Vagina (tissue), 2 donors: ENCODE data around the gene TLE3.

ENCODE experiments used
- POLR2A ChIP-seq, 2 donors: fragments of 450-650 bp; IDR thresholded peaks; one replicate each; pipeline ENCODE4 v1.6.1; 2017; ENCODE audit warnings: antibody characterized with exemption in 2 of 2, mild to moderate bottlenecking in 2 of 2, moderate library complexity in 2 of 2
- TF ChIP-seq, protein P1 (sequence below), 3 experiments: fragments of 450-650 bp in 2 of 3; fragments of 200-600 bp in 1 of 3; sonication (generic) in 1 of 3; IDR thresholded peaks; one replicate each; pipeline ENCODE4 v1.5.1; 2017 to 2019; ENCODE audit warnings: antibody characterized with exemption in 3 of 3, mild to moderate bottlenecking in 2 of 3, moderate library complexity in 2 of 3

DNA sequence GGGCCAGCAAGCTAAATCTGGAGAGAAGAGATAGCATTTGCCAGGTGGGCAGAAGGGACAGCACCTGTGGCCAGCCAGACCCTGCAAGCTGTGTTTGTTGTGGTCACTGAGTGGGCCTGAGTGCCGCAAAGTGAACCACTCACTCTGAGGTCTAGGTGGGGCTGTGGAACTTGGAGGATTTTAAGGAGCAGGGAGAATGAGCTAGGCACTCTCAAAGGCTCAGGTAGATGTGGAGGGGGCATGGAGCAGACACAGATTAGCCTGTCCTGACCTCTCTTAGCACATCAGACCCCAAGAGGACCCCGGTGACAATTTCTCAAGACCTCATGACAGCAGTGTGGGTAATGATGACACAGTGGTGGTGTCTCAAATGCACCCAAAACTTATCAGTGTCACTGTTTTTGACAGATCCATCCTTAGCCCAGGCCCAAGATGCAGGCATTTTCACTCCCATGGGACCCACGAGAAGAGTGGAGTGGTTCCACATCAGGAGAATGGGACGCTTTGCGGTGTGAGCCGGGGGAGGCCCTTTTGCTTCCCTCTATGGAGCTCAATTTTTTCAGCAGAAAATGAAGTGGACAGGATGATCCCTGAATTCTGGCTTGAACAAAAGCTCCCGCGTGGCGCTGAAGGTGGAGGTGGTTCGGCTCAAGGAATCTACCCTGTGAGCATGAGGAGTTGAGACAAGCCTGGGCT is 43.8 kb upstream of the TLE3 start:
- TF ChIP-seq, protein P1, sequence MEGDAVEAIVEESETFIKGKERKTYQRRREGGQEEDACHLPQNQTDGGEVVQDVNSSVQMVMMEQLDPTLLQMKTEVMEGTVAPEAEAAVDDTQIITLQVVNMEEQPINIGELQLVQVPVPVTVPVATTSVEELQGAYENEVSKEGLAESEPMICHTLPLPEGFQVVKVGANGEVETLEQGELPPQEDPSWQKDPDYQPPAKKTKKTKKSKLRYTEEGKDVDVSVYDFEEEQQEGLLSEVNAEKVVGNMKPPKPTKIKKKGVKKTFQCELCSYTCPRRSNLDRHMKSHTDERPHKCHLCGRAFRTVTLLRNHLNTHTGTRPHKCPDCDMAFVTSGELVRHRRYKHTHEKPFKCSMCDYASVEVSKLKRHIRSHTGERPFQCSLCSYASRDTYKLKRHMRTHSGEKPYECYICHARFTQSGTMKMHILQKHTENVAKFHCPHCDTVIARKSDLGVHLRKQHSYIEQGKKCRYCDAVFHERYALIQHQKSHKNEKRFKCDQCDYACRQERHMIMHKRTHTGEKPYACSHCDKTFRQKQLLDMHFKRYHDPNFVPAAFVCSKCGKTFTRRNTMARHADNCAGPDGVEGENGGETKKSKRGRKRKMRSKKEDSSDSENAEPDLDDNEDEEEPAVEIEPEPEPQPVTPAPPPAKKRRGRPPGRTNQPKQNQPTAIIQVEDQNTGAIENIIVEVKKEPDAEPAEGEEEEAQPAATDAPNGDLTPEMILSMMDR (IDR thresholded peaks at IDR 0.05), result no peak
- TF ChIP-seq POLR2A (IDR thresholded peaks at IDR 0.05), result no peak
